Common myeloid progenitor, CD34-positive (primary cell): Measurements from ENCODE around the gene TMEM135.
"Not testable (repeated sequence)": the region's sequence is repeated elsewhere in the genome, so short reads cannot be mapped to it uniquely, and the experiment has no call there.

Source experiments
- CTCF ChIA-PET: fragments of 350-600 bp; sonication (Branson Sonifier 250); formaldehyde crosslinking; loops from one replicate; lab custom pipeline; 2021; ENCODE audit warnings: antibody characterized with exemption; lab: Charles Lee
- POLR2A ChIA-PET: fragments of 350-600 bp; sonication (Branson Sonifier 250); formaldehyde crosslinking; loops from one replicate; lab custom pipeline; 2021; ENCODE audit warnings: antibody characterized with exemption; lab: Charles Lee
- DNase-seq, 3 donors: peaks; one replicate each; pipeline versions ENCODE4 v3.0.0 to v3.0.0-alpha.2; 2013
- H3K27ac ChIP-seq, 2 experiments: 1 replicate in 1 of 2; 2 replicates in 1 of 2; pipeline ENCODE4 v1.7.0; 2013; ENCODE audit warnings: inconsistent platforms in 2 of 2, low read length in 2 of 2, mild to moderate bottlenecking in 2 of 2, low read depth in 1 of 2, moderate library complexity in 1 of 2; ENCODE audit not compliant: severe bottlenecking in 2 of 2, insufficient read depth in 1 of 2, poor library complexity in 1 of 2
- H3K27me3 ChIP-seq, 5 experiments: replicated peaks in 2 of 5; 1 replicate in 3 of 5; 2 replicates in 2 of 5; pipeline versions ENCODE4 v1.6.1 to v1.7.0; 2013; ENCODE audit warnings: low read length in 4 of 5, mild to moderate bottlenecking in 2 of 5, moderate library complexity in 2 of 5, inconsistent platforms in 1 of 5; ENCODE audit not compliant: insufficient read depth in 5 of 5, control insufficient read depth in 4 of 5
- H3K36me3 ChIP-seq, 4 experiments: 1 replicate in 2 of 4; 2 replicates in 2 of 4; pipeline versions ENCODE4 v1.6.1 to v1.7.0; 2013; ENCODE audit warnings: low read length in 3 of 4, control low read depth in 1 of 4, mild to moderate bottlenecking in 1 of 4; ENCODE audit not compliant: control insufficient read depth in 4 of 4, insufficient read depth in 4 of 4
- H3K4me1 ChIP-seq, 4 experiments: 1 replicate in 3 of 4; 2 replicates in 1 of 4; pipeline versions ENCODE4 v1.6.1 to v1.7.1; 2013; ENCODE audit warnings: low read length in 3 of 4, mild to moderate bottlenecking in 3 of 4, control low read depth in 1 of 4, inconsistent platforms in 1 of 4, moderate library complexity in 1 of 4; ENCODE audit not compliant: control insufficient read depth in 4 of 4, insufficient read depth in 4 of 4; ENCODE audit errors: control extremely low read depth in 1 of 4
- H3K4me3 ChIP-seq, 7 experiments: 1 replicate in 4 of 7; 2 replicates in 3 of 7; pipeline versions ENCODE4 v1.5.1 to v1.7.0; 2013; ENCODE audit warnings: mild to moderate bottlenecking in 7 of 7, low read length in 6 of 7, moderate library complexity in 6 of 7, inconsistent platforms in 2 of 7, low read depth in 2 of 7, control low read depth in 1 of 7; ENCODE audit not compliant: insufficient read depth in 4 of 7, control insufficient read depth in 1 of 7; ENCODE audit errors: extremely low read depth in 1 of 7
- H3K9me3 ChIP-seq, 5 experiments: 1 replicate in 4 of 5; 2 replicates in 1 of 5; pipeline versions ENCODE4 v1.6.1 to v1.7.1; 2013; ENCODE audit warnings: low read length in 4 of 5, mild to moderate bottlenecking in 2 of 5, inconsistent platforms in 1 of 5, low read depth in 1 of 5, moderate library complexity in 1 of 5; ENCODE audit not compliant: control insufficient read depth in 4 of 5, insufficient read depth in 2 of 5; ENCODE audit errors: control extremely low read depth in 1 of 5
- WGBS: methylation state at CpG from one replicate; pipeline ENCODE4 v1.1.5; 2013; ENCODE audit not compliant: insufficient coverage; 5-methylcytosine and 5-hydroxymethylcytosine counted together

Gene TMEM135

DNA sequence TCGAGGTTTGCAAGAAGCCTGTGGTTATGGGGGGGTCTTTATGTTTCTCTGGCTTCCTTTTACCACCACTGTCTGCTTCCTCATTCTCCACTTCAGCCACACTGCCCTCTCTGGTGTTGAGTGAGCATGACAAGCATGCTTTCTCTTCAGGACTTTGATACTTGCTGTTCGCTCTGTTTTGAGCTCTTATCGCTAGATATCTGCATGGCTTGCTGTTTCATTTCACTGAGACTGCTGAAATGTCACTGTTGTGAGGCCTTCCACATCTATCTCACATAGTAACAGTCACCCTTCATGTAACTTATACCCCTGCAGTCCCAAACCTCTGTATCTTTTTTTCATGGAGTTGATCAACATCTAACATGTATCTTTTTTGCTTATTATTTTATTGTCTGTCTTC is 59.8 kb downstream of the TMEM135 start:
- 88% methylated on average over 2 of the region's 3 CpGs for WGBS
- Histone ChIP-seq H3K27ac (no peak overlapping the region), H3K4me3 (peak overlapping the region in 1 of 7 experiments; percentile 17), H3K27me3 (no peaks in the 10 kb centered on the region), H3K36me3 (peaks cover 2 to 7% (median 4%) of the 10 kb centered on the region in 4 experiments), H3K4me1 (peaks cover 0 to 4% (median 0%) of the 10 kb centered on the region in 4 experiments), H3K9me3 (peaks cover 0 to 7% (median 1%) of the 10 kb centered on the region in 5 experiments)
- POLR2A ChIA-PET: interaction anchor here (0.6 kb wide), 1 partner anchor 30 kb away, joined by 3 read pairs; no protein-coding TSS in a partner anchor
- CTCF ChIA-PET: interaction anchor here (0.7 to 2.1 kb wide), 10 partner anchors 8 to 1048 kb away, joined by 3 to 6 read pairs (median 3); no protein-coding TSS in a partner anchor
- peak; percentile 66 to 92 (median 91) for DNase-seq

DNA sequence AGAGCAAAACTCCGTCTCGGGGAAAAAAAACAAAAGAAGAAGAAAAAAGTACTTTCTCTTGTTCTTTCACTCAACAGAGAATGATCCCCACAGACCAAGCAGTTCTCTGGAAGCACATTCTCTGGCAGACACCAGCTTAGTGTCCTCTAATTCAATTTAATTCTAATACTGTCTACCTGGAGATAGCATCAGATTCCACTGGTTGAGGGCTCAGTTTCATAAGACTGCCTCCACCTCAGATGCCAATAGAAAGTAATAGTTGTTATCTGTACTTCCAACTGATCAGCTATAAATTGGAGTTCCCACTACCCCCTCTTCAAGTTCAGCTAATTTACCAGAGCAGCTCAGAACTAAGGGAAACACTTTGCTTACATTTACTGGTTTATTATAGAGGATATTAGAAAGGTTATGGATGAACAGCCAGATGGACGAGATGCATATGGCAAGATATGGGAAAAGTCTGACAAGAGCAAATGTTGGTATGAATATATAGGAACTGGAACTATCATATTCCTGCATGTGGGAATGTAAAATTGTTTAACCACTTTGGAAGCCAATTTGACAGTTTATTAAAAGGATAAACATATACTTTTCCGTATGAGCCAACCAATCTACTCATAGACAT is 64.3 kb downstream of the TMEM135 start:
- H3K4me1 ChIP-seq: peaks cover 0 to 4% (median 0%) of the 10 kb centered on the region in 4 experiments
- no peaks in the 10 kb centered on the region for H3K27me3 ChIP-seq
- H3K27ac ChIP-seq: no peak overlapping the region
- H3K36me3 ChIP-seq: peaks cover 0 to 5% (median 2%) of the 10 kb centered on the region in 4 experiments
- WGBS: 100% methylated on average over 1 of the region's 4 CpGs
- H3K4me3 ChIP-seq: no peak overlapping the region
- H3K9me3 ChIP-seq: peaks cover 0 to 3% (median 3%) of the 10 kb centered on the region in 5 experiments
- POLR2A ChIA-PET: no interaction called here
- no peak for DNase-seq
- CTCF ChIA-PET: interaction anchor here (0.6 to 0.9 kb wide), 2 partner anchors 10 to 165 kb away, joined by 3 read pairs; no protein-coding TSS in a partner anchor

DNA sequence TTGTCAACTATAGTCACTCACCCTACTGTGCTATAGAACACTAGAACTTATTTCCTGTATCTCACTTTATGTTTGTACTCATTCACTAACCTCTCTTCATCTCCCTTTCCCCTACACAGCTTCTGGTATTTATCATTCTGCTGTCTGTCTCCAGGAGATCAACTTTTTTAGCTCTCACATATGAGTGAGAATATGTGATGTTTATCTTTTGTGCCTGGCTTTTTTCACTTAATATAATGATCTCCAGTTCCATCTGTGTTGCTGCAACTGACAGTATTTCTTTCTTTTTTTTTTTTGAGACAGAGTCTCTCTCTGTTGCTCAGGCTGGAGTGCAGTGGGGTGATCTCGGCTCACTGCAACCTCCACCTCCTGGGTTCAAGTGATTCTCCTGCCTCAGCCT is 68.1 kb downstream of the TMEM135 start:
- CTCF ChIA-PET: interaction anchor here (1.0 kb wide), 1 partner anchor 8 kb away, joined by 3 read pairs; no protein-coding TSS in a partner anchor
- H3K27me3 ChIP-seq, H3K9me3 ChIP-seq, H3K36me3 ChIP-seq, H3K4me1 ChIP-seq, POLR2A ChIA-PET, DNase-seq, H3K27ac ChIP-seq, H3K4me3 ChIP-seq: not testable (repeated sequence)
- no CpG with 5 or more reads among the region's 1 CpG for WGBS

DNA sequence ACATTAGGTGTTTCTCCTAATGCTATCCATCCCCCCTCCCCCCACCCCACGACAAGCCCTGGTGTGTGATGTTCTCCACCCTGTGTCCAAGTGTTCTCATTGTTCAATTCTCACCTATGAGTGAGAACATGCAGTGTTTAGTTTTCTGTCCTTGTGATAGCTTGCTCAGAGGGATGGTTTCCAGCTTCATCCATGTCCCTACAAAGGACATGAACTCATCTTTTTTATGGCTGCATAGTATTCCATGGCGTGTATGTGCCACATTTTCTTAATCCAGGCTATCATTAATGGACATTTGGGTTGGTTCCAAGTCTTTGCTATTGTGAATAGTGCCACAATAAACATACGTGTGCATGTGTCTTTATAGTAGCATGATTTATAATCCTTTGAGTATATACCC is 69.6 kb downstream of the TMEM135 start:
- H3K9me3 ChIP-seq, H3K4me1 ChIP-seq, H3K27me3 ChIP-seq, H3K4me3 ChIP-seq, DNase-seq, POLR2A ChIA-PET, CTCF ChIA-PET, H3K36me3 ChIP-seq, H3K27ac ChIP-seq: not testable (repeated sequence)
- WGBS: no CpG with 5 or more reads among the region's 3 CpGs

DNA sequence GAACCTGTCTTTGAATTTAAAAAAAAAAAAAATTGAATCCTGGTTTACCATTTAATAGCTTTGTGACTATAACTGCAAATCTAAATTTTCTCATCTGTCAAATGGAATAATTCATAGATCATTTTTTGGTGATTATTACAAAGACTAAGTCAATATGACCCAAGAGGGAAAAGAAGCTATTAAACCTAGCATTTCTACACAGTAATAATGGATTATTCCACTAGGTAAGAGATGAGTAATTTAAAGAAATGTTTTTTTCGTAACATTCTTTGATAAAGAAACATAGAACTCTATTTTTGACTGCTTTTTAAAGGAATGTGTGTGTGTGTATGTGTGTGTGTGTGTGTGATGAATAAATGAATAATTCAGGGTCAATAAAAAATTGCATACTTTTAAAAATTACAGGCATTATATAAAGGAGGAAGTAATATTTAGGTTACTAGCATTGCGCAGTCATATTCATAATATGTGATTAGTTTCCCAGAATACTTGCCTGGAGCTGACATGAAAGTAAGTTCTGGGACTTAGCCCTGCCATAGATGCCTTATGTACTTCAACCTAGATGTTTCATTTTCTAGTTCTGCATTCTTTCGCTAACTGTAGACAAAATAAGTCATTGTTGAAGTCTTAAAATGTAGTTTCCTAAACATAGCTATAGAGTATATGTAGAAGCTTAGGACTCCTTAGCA is 72.9 kb downstream of the TMEM135 start:
- peaks cover 0 to 2% (median 0%) of the 10 kb centered on the region in 4 experiments for H3K4me1 ChIP-seq
- ChIA-PET POLR2A (interaction anchor here (0.5 kb wide), 1 partner anchor 24 kb away, joined by 4 read pairs; no protein-coding TSS in a partner anchor), CTCF (interaction anchor here (0.7 kb wide), 1 partner anchor 13 kb away, joined by 4 read pairs; no protein-coding TSS in a partner anchor)
- no peak overlapping the region for H3K4me3 ChIP-seq
- peaks cover 0 to 3% (median 2%) of the 10 kb centered on the region in 5 experiments for H3K9me3 ChIP-seq
- 100% methylated on average over 1 of the region's 3 CpGs for WGBS
- H3K27me3 ChIP-seq: no peaks in the 10 kb centered on the region
- DNase-seq: no peak
- peaks cover 0 to 4% (median 1%) of the 10 kb centered on the region in 4 experiments for H3K36me3 ChIP-seq
- no peak overlapping the region for H3K27ac ChIP-seq

DNA sequence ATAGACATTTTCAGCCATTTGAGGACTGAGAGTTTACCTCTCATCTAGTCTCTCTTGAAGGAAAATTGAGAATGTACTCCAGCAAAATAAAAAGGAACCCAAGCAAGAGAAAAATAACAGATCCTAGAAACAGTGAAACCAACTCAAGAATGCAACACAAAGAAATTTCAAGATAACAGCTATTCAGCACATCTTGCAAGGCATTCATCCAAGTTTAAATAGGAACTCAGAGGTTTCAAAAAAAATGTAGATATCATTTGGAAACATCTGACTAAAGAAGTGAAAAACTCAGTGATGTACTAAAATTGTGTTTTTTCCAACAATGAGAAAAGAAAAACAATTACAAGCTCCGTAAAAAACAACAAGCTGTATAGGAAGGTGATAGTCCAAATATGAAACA is 76.4 kb downstream of the TMEM135 start:
- Histone ChIP-seq H3K9me3 (no peaks in the 10 kb centered on the region), H3K27ac (no peak overlapping the region), H3K36me3 (no peaks in the 10 kb centered on the region), H3K4me3 (no peak overlapping the region), H3K4me1 (peaks cover 0 to 2% (median 0%) of the 10 kb centered on the region in 4 experiments), H3K27me3 (no peaks in the 10 kb centered on the region)
- POLR2A ChIA-PET: no interaction called here
- no CpG with 5 or more reads among the region's 1 CpG for WGBS
- CTCF ChIA-PET: interaction anchor here (1.0 kb wide), 1 partner anchor 117 kb away, joined by 3 read pairs; no protein-coding TSS in a partner anchor
- no peak for DNase-seq

DNA sequence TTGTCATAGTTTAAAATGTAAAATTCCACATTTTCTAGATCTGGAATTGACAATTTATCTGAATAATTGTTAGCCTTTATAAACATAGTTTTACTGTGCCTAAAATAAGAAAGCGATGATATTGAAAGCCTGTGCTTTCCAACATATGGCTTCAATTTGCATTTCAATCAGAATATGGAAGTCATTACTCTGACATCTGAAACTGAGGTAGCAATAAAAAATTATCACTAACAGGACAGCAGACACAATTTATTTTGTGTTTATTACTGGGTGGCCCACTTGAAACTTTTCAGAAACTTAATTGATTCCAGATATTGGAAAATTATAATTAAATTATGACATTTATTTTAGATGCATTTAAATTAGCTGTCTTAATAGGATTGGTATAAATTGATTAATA is 78.5 kb downstream of the TMEM135 start:
- Histone ChIP-seq H3K9me3 (no peaks in the 10 kb centered on the region), H3K4me3 (no peak overlapping the region), H3K27me3 (no peaks in the 10 kb centered on the region), H3K36me3 (no peaks in the 10 kb centered on the region), H3K4me1 (no peaks in the 10 kb centered on the region), H3K27ac (no peak overlapping the region)
- WGBS: no CpG with 5 or more reads among the region's 1 CpG
- ChIA-PET CTCF (no interaction called here), POLR2A (no interaction called here)
- no peak for DNase-seq
